ENCODE data around the gene CALHM5.
A peak's percentile ranks its signal among the peaks of the same experiment; 100 is the strongest.

Gene CALHM5

DNA sequence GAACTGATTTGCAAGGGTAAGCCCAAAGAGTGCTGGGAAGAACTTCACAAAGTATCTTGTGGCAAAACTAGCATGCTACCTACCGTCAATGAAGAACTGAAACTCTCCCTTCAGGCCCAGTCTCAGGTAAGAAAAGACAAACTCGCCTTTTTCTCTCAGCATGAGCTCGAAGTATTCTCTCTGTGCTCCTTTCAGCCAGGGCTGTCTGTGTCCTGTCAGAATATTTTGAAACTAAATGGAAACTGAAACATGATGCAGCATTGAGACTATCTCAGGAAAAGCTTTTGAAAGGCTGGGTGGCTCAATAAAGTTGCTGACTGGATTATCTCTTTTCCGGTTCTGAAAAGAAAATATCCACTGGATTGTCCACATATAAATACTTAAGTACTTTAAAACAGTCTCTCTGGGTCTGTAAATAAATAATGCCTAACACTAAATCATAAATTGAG is 696 bp downstream of the CALHM5 start:
- DNase-seq = no peak

DNA sequence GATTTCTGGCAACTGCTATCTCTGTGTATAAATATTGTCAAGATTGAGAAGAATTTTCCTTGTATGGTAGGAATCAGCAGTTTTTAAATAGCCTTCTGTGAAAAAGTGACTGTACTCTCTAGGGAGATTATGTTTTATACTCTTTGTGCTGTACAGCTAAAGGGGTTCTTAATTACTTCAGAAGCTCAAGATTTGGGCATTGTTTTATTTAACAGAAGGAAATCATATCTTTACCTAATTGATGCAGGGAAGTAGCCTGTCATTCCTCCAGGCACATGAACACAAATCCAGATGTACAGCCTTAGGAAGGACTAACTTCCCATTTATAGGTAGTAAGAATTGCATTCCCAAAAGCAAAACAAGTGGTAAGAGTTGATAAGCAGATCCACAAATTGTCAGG is 1.3 kb downstream of the CALHM5 start:
- DNase-seq = no peak

DNA sequence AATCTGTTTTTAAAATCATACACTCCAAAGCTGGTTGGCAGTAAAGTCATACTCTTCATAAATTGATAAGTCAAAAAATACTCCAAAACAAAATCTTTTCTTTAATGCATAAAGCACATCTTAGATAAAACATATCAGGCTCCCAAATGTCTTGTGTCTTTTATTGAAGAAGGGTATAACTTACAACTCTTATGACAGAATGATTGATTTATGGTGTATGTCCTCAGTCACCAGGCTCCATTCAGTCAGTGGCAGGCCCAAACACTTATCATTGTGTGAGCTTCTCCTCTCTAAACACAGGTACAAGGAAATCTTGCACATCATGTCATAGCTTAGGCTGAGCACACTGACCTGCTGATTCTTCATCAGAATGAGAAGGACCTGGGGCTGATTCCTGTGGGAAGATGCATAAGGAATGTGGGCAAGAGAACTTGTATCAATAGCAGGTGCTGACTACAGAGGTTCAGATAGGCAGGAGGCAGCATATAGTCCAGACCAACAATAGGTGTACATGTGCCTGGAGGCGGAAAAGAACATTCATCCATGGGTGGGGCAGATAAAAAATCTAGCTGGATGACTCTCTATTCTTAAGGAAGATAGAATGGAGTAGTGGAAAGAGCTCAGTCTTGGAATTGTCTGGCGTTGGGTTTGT is 1.9 kb downstream of the CALHM5 start:
- DNase-seq = no peak

DNA sequence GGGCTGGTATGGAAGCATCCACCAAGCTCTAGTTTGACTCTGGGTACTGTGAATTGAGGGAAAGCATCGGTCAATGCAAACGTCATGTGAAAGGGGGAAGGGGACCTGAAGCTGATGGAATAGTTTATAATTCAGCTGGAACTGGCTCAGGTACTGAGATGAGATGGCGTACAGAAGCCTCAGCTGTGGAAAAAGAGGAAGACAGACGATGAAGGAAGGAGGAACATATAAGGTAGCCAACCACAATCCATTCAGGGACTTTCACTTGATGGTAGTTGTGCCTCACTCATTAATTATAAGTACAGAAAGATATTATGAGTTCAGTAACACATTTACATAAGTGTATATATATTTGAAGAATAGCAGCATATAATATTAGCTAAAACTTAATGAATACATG is 2.7 kb downstream of the CALHM5 start:
- DNase-seq = no peak

DNA sequence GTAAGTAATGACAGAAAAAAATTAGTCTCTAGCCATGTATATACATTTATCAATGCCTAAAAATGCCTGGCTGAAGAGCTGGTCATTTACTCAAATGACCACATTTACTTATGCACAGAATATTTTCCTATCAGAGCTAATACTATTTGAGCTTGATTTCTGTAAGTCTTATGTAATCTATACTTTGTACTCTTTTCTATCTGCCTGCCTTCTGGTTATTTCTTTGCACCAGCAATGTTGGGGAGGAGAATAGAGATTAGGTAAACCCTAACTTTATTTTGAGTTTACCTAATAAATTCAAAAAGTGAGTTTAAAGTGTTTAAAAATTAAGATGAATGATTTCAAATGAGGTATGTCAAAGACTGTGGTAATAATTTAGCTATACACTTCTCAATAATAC is 3.7 kb downstream of the CALHM5 start:
- DNase-seq = no peak

DNA sequence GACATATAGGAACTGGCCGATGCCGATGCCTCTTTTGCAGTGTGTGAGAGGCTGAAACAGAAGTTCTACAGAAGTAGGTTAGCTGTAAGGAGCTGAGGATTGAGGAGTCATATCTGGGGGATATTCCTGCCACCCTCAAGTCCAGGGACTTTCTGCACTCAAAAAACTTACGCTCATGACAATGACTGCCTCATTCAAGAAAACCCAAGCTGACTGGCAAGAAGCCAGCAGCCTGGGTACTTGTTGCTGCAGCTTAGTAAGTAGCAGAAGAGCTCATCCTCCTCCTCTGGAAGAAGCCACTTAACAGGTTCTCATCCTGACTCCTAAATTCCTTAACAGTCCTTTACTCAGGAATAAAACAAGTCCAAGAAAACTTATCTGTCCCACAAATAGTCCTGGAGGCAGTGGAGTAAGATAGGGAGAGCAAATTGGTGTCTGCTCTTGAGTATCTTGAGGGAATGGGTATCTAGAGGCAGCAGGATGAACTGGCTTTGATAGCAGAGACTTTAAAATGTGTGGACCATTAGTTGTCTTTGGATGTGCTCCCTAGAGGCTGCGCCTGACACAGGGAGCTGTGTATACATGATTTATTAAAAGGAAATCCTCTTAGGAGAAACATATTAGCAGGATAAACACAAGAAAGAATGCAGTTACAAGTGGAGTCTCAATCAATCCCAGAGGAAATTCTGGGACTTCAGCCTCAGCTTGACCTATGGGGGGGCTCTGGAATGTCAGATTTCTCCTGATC is 7.4 kb downstream of the CALHM5 start:
- no peak for DNase-seq

DNA sequence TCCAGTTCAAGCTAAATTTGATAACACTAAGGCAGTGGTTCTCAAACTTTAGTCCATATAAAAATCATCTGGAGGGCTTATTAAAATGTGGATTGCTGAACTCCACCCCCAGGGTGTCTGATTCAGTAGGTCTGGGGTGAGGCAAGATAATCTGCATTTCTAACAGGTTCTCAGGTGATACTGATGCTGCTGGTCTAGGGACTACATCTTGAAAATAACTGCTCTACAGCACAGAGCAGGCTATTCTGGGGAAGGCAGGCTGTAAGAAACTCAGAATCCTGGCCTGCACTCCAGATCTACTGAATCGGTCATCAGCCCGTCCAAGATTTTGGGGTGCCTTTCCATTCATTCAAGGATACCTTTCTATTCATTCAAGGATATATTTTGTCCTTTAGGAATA is 11.5 kb downstream of the CALHM5 start:
- DNase-seq = no peak

DNA sequence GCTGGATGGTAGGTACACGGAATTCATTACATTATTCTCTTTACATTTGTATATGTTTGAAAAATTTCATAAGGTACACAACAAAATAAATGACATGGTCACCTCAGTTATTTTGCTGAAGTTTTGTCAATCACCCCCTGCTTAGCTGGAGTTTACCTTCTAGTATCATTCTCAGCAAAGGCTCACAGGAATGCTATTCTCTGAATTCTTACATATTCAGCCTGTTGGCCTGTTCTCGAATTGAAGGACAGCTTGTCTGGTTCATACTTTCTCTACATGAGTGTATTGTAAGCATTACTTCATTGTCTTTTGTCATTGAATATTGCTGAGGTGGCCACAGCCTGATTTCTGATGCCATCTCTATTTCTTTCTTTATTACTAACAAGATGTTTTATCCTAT is 12.8 kb downstream of the CALHM5 start:
- DNase-seq = no peak

DNA sequence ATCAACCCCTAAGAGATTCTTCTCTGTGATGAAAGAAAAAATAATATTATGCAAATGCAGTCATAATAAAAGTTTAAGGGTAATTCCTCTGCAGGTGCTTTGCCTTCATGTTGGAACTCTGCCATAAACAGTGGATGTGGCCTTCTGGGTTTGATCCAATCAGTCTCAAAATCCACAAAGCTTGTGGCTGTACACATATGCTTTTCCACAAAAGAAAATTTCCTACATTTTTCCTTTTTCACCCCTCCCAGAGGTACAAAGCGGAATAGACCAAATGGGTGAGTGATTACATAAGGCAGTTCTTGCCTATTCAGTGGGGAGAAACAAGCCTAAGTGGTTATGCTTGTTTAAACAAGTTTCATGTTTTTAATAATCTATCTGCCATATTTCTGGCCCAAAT is 16.7 kb downstream of the CALHM5 start:
- DNase-seq = no peak

DNA sequence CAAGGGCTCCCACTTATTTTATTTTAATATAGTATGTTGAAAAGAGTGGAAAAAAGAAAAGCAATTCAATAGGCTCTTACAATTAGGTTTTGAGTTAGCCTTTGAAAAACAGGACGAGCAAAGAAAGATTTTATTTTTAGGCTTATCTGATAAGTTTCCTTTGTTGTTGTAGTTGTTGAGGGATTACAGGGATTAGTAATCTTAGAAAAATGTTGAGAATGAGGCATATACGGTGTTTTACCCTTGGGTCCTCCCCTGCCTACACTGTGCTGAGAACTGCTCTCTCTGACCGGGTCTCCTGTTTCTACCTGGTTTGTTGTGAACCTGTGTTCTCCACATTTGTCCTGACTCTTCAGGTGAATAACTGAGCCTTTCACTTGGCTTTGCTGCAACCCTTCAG is 17.3 kb downstream of the CALHM5 start:
- DNase-seq = no peak

DNA sequence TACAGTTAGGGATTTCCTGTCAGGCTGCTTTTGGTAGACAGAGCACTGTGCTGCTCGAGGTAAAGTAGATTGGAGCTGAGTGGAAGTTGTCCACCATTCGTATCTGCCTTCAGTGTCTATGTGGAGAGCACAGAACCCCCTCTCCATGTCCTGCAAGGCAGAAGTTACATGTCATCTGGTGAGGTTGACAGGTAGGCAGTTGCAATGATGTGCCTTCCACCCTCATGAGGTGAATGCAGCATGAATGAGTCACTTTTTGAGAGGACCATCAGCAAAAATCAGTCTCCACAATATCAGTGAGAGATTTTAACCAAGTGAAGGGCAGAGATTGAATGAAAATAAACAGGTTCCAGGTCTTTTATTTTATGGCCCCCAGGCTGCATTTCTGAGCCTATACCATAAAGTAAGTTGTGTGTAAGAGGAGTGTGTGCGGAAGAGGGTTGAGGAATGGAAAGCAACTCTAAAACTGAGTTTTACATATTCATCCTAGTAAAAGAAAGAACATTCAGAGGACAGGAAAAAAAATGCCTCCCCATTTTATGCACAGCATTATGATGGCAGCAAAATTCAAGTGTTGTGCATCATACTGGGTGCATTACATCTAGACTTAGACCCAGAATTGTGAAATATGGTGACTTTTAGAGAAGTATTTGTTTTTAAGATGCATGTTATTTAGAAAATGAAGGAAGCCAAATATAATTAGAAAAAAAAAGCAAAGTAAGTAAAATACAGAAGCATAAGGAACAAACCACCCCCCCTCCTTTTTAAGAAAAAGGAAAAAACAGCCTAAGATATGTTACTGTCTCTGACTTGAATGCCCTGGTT is 18.2 kb downstream of the CALHM5 start:
- no peak for DNase-seq

DNA sequence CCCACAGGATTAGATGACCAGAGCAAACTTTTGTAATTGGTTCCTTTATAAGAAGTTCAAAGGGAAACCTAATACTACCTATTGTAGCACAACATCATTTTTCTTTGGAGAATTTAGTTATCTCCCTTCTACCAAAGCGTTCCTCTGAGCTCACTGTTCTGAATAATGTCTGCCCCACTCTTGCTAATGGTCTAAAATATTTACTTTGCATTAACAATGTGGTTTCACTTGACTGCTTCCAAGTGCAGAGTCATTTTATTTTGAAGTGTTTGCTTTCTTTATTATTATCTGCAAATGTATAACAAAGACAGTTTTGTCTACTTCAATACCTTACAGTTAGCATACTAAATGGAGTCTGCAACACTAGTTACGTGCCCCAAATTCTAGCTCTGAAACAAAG is 19.0 kb downstream of the CALHM5 start:
- no peak for DNase-seq

DNA sequence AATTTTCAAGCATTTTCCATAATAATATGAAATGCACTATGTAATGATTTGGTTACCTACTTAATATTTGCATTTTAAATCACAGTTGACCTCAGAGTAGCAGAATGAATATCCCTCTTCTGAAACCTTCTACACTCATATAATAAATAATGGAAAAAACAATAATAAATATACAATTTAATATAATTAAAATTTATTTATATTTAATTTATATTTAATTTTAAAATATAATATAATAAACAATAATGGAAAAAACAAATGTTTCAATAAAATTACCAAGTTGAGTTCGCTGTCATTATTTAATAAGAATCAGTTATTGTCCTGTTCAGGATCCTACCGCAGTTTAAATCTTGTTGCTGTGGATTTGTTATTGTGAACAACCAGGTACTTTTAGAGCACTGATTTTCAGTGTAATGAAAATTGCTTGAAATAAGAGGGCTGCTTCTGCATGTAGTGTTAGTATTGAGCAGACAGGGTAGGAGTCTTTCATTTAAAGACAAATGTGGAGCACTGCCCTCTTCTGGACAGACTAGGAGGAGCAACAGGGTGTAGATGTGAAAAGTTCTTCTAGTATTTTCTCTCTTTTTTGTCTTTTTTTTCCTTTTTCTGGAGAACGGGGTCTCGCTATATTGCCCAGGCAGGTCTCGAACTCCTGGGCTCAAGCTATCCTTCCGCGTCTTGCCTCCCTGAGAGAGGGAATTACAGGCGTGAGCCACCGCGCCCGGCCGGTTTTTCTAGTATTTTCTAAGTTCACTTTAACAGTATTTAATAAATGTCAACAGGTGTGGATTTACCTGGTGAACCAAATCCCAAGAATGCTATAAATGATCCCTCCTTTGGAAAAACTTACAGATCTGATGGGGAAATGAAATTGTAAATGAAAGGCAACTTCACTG is 20.5 kb downstream of the CALHM5 start:
- DNase-seq = peak; percentile 19

DNA sequence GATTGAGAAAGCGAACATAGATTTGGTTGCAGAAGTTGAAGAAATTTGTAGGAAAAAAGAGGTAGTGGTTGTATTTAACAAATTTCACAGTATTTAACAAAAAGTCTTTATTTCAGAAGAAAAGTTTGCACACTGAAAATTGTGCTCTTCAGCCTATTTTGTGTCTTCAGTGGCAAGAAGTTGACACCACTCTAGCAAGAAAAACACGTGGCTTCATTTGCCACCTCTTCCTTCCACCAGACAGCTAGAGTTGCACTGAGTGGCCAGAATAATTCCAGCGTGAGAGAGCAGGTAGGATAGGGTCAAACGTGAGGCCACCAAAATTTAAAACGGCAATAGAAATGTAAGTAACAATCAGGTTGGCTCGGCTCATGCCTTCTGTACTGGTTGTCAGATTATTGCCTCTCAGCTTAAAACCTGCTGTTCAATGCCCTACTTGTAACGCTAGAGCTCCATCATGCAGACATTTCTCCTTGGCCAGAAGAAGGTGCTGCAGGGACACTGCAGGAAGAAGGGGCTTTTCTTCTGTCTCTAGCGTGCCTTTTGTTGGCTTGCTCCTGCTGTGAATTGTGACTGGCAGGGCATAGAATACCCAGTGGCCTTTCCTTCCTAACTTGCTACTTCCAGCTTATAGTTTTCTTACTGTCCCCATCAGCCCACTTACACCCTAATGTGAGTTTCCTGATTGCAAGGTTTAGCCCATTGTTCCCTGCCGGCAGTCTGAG is 22.0 kb downstream of the CALHM5 start:
- DNase-seq = no peak

DNA sequence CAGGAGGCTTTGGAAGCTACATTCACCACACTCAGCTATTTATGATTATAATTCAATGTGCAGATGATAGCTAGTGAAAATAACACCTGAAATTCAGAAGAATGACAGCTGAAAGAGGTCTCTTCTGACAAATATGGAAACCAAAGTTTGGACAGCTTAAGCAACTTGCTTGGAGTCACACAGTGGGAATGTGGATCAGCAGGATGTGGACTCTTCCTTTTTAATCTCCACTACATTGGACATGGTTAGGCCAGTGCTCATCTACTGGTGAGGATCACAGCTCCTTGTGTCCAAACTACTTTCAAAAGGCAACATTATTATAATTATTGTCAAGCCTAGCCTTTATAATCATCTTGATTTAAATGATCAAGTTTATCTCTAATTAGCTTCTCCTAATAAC is 23.7 kb downstream of the CALHM5 start:
- no peak for DNase-seq

DNA sequence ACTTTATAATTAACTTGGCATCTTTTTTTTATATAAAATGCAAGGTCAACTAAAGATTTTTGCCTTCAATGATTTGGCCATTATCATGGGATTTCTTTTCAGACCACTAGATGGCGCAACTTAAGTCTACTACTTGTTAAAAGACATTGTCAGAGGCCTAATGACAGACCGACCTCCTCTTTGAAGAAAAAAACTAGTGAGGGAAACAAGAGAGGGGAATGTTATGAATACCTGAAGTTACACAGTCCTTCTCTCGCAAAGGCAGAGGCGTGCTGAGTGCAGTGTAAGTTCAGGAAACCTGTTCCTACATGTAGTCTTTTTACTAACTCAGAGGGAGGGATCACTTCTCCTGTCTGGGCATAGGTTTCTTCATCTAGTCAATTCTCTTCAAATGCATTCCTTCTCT is 24.8 kb downstream of the CALHM5 start:
- DNase-seq = no peak

DNA sequence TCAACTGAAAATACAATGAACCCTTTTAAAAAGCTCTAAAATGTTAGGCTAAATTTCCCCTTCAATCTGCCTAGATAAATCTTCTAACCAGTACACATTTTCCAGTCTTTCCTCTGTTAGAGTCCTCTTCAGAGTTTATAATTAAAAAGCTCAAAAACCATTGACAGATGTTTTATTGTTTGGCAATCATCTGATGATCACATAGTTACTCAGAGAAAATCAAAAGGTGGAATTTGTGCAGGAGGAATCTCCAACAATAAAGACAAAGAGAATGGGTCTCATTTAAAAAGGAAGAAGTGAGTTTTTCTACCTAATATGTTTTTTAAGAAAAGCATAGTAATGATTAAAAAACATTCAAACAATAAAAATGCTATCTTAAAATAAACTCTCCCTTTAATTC is 31.0 kb downstream of the CALHM5 start:
- no peak for DNase-seq

DNA sequence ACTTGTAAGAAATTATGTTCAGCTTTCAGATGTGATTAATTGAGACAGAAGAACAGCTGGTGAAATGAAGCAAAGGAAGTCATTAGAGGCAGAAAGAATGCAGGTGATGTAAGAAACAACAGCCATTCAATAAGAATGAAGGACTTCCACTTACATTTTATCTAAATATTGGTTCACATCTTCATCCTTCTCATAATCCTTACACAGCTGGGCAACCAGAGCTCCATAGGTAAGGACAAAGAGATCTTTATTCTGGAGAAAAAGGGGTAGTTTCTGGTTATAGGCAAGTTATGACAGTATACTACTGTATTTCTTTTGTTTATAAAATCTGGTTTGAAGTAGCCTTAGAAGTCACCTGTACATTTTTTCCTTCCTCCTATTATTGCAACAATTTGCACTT is 31.7 kb downstream of the CALHM5 start:
- no peak for DNase-seq

DNA sequence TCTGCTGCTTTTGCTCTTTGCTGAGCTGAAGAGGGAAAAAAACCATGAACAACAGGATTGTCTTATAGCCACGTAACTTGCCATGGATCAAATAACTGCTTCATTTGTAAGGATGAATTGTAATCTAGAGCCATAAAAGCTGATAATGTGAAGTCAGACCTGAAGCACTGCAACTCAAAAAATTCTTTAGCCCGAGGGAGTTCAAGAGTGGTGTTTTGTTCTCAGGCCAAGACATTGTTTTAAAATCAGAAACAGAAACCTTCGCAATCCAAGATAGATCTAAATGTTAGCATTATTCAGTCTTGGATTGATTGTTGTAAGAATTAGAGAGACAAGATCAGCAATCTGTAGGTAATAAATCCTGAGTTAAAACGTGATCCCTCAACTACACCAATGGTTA is 34.2 kb downstream of the CALHM5 start, which contains the start of gene TRAPPC3L:
TSS of gene TRAPPC3L (minus strand) at position 34 of the 400 bp plus-strand sequence. CDS start 170 bp downstream, outside the sequence.
- DNase-seq = no peak

DNA sequence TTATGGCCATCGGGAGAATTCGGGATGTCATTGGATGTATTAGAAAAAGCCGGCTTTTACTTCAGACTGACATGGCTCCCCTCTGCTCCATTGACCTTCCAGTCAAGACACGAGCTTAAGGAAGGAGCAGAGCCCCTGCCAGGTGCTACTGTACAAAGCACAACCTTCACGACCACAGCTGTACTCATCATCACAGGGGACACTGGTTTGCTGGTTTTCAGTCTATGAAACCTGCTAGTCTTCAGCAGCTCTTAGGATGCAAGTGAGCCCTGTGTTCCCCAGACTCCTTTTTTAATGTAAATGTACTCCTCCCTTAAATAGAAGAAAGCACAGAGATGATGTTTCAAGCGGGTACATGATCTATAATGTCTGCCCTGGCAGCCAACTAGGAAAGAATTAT is 35.9 kb downstream of the CALHM5 start:
- no peak for DNase-seq

DNA sequence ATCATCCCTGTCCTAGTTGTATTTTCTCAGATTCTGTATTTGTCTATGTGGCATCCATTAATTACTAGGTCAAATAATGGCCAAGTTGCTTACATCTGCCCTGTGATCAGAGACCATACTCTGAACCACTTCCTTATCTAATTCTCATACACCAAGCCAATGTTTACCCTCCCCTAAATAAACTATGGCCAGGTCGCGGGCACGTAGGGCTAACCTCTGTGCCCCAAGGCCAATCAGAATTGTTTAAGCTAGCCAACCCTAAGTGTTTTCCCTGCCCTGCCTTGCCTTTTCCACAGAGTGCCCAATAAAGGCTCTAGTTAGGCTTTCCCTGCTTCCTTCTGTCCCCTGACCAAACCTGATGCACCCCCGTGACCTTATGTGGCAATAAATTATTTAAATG is 39.4 kb downstream of the CALHM5 start:
- DNase-seq = no peak

DNA sequence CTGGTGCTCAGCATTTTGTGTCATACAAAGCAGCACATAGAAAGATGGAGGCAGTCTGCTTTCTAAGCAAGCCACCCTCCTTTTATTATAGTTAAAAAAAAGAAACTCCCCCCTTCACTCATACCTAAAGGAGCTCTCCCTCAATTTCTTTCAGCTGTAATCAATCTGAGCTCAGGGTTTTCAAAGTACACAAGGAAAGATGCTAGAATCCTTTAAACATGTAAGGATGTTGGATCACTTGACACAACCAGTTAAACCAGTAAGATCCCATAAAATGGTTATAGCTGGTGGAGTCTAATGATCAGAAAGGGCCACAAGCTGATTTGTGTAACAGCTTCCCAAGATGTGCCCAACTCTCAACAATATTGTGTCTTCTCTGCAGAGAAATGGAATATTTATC is 42.0 kb downstream of the CALHM5 start, which contains the start of gene CALHM4:
TSS of gene CALHM4 (plus strand) at position 301 of the 400 bp plus-strand sequence. CDS start at position 344, 43 bp downstream.
- no peak for DNase-seq
